Astrocyte (in vitro differentiated cells and primary cell): Measurements from ENCODE around the gene ZAP70.

Experiments used
- EZH2 ChIP-seq: IDR thresholded peaks from 2 replicates; pipeline ENCODE4 v1.6.1; 2012; ENCODE audit warnings: mild to moderate bottlenecking, low read length, inconsistent platforms; ENCODE audit not compliant: insufficient read depth
- TF ChIP-seq, protein P1 (sequence below): IDR thresholded peaks from 2 replicates; pipeline ENCODE4 v1.5.1; 2011; ENCODE audit warnings: low read depth, mild to moderate bottlenecking, inconsistent platforms, low read length, moderate library complexity; ENCODE audit not compliant: insufficient read depth

DNA sequence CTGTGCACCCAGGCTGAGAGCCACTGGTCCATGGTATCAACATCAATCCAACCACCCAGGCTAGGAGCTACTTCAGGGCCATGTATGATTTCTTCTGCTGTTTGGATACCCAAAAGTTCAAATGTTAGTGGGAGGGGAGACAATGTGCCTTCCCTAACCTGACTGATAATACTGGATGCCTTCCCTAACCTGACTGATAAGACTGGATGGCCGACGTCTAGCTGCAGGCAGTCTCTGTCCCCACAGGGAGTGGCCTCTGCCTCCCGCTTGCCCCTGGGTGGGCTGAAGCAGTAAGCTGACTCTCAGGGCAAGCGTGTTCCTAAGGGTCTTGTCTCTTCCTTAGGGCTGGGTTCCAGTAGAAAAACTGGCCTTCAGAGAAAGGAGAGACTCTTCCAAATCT is 65.8 kb downstream of the ZAP70 start:
- TF ChIP-seq, protein P1, sequence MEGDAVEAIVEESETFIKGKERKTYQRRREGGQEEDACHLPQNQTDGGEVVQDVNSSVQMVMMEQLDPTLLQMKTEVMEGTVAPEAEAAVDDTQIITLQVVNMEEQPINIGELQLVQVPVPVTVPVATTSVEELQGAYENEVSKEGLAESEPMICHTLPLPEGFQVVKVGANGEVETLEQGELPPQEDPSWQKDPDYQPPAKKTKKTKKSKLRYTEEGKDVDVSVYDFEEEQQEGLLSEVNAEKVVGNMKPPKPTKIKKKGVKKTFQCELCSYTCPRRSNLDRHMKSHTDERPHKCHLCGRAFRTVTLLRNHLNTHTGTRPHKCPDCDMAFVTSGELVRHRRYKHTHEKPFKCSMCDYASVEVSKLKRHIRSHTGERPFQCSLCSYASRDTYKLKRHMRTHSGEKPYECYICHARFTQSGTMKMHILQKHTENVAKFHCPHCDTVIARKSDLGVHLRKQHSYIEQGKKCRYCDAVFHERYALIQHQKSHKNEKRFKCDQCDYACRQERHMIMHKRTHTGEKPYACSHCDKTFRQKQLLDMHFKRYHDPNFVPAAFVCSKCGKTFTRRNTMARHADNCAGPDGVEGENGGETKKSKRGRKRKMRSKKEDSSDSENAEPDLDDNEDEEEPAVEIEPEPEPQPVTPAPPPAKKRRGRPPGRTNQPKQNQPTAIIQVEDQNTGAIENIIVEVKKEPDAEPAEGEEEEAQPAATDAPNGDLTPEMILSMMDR: no peak
- no peak for TF ChIP-seq EZH2
